Panc1 (cell line): ENCODE measurements around the gene POFUT2. TPM values are rescaled to one million over a fixed set of nuclear protein-coding genes. Genes with fewer than 3 reads are reported as not detected.

Experiments
- ATAC-seq: fragments of 200-7000 bp; cut with Tn5 transposase; 2 replicates; pipeline ENCODE4 v1.9.1; 2020; ENCODE audit warnings: mild to moderate bottlenecking, moderate library complexity
- Bru-seq: library from RNA; stranded (reverse); fragments of 400-500 nt; gene quantifications from one replicate; lab custom pipeline; 2021; lab: Mats Ljungman, UMichigan
- BruChase-seq, 2 experiments: library from RNA; stranded (reverse); fragments of 400-500 nt; gene quantifications; one replicate each; lab custom pipeline; 2021; lab: Mats Ljungman, UMichigan
- BruUV-seq: library from RNA; stranded (reverse); fragments of 400-500 nt; replicated peaks from 2 replicates; lab custom pipeline; 2021; lab: Mats Ljungman, UMichigan
- CTCF ChIA-PET: fragments of 300-600 bp; sonication (Branson Sonifier 250); formaldehyde crosslinking; loops from one replicate; lab custom pipeline; 2022; ENCODE audit warnings: antibody characterized with exemption; lab: Charles Lee
- POLR2A ChIA-PET: fragments of 300-600 bp; sonication (Branson Sonifier 250); formaldehyde crosslinking; loops from one replicate; lab custom pipeline; 2022; ENCODE audit warnings: antibody characterized with exemption; lab: Charles Lee
- DNase-seq: peaks from one replicate; pipeline ENCODE4 v3.0.0-alpha.2; 2010; ENCODE audit warnings: low read depth, low spot score
- H3K27ac ChIP-seq: 2 replicates; pipeline ENCODE4 v1.5.1; 2011; ENCODE audit warnings: mild to moderate bottlenecking, low read length, inconsistent platforms
- H3K27me3 ChIP-seq: fragments of 200-500 bp; sonication (Bioruptor generic); 2 replicates; pipeline ENCODE4 v1.6.0; 2014; ENCODE audit warnings: low read length, inconsistent platforms; ENCODE audit not compliant: control insufficient read depth, insufficient read depth
- H3K36me3 ChIP-seq: fragments of 200-500 bp; sonication (Bioruptor generic); 2 replicates; pipeline ENCODE4 v1.5.1; 2014; ENCODE audit warnings: inconsistent platforms, mild to moderate bottlenecking, low read length, moderate library complexity; ENCODE audit not compliant: control insufficient read depth, insufficient read depth
- H3K4me1 ChIP-seq: 2 replicates; pipeline ENCODE4 v1.5.1; 2011; ENCODE audit warnings: inconsistent platforms, mild to moderate bottlenecking, low read length, moderate library complexity; ENCODE audit not compliant: control insufficient read depth, insufficient read depth
- H3K4me3 ChIP-seq, 2 experiments: 2 replicates each; pipeline ENCODE4 v1.5.1; 2011 to 2012; ENCODE audit warnings: low read depth in 2 of 2, low read length in 2 of 2, mild to moderate bottlenecking in 2 of 2, inconsistent platforms in 1 of 2, moderate library complexity in 1 of 2
- H3K9me3 ChIP-seq: fragments of 200-500 bp; sonication (Bioruptor generic); 2 replicates; pipeline ENCODE4 v1.5.1; 2014; ENCODE audit warnings: low read depth, mild to moderate bottlenecking, inconsistent platforms, low read length, moderate library complexity; ENCODE audit not compliant: control insufficient read depth, insufficient read depth
- CTCF ChIP-seq: fragments of 450-650 bp; IDR thresholded peaks from 2 replicates; pipeline ENCODE4 v1.5.1; 2017; ENCODE audit warnings: mild to moderate bottlenecking
- POLR2AphosphoS5 ChIP-seq: IDR thresholded peaks from 2 replicates; pipeline ENCODE4 v1.6.1; 2012; ENCODE audit warnings: mild to moderate bottlenecking, low read depth, low read length, moderate library complexity
- SIN3A ChIP-seq: IDR thresholded peaks from 2 replicates; pipeline ENCODE4 v1.6.1; 2012; ENCODE audit warnings: low read depth, mild to moderate bottlenecking, low read length, moderate library complexity, borderline replicate concordance; ENCODE audit not compliant: insufficient read depth
- TCF7L2 ChIP-seq: IDR thresholded peaks from 2 replicates; pipeline ENCODE4 v1.6.1; 2011; ENCODE audit warnings: mild to moderate bottlenecking, low read depth, low read length, inconsistent platforms
- in situ Hi-C: cut with HindIII; loops from 2 replicates; pipeline ENCODE4 v1.10.0; 2016; ENCODE audit warnings: low sequenced_read_pairs, low pct_unique_long_range_greater_than_20kb
- intact Hi-C: fragments of 100-400 bp; cut with micrococcal nuclease; formaldehyde crosslinking; loops from one replicate; pipeline ENCODE4 v1.10.0; 2022; ENCODE audit not compliant: unreplicated experiment
- long read RNA-seq: library from polyadenylated mRNA; unstranded; transcript quantifications from one replicate; pipeline ENCODE4 v2.0.0, GENCODE V29; 2021; ENCODE audit not compliant: unreplicated experiment
- polyA plus RNA-seq: library from polyadenylated mRNA; unstranded; fragments of >200 nt; gene quantifications from one replicate; pipeline ENCODE4 v1.2.1, GENCODE V29; 2012; ENCODE audit warnings: missing spikeins; ENCODE audit not compliant: insufficient read length
- total RNA-seq: library from RNA; stranded (reverse); gene quantifications from one replicate; pipeline ENCODE4 v1.2.1, GENCODE V29; 2021; ENCODE audit not compliant: unreplicated experiment
- TF ChIP-seq, protein P1 (sequence below), 2 experiments: IDR thresholded peaks; 2 replicates each; pipeline ENCODE4 v1.6.1; 2011 to 2012; ENCODE audit warnings: low read depth in 2 of 2, control low read depth in 1 of 2, low read length in 1 of 2, mild to moderate bottlenecking in 1 of 2, moderate library complexity in 1 of 2; ENCODE audit not compliant: insufficient read depth in 1 of 2

POFUT2 gene
- total RNA-seq (59.6 TPM), Bru-seq, nascent RNA (percentile 69 among the genes with signal in this experiment), BruChase-seq, experiment 1, labeled RNA remaining after a 2-hour chase (percentile 76 among the genes with signal in this experiment), BruChase-seq, experiment 2, labeled RNA remaining after a 6-hour chase (percentile 79 among the genes with signal in this experiment)
- 68.4 TPM for polyA plus RNA-seq
- long read RNA-seq, transcript POFUT2-203 (9 exons, 2,871 nt): major isoform, 52 of 124 reads
- long read RNA-seq, partial matches to known transcripts: 8 of 124 reads
- long read RNA-seq, other reads (novel, unspliced or antisense): 59 of 124 reads

DNA sequence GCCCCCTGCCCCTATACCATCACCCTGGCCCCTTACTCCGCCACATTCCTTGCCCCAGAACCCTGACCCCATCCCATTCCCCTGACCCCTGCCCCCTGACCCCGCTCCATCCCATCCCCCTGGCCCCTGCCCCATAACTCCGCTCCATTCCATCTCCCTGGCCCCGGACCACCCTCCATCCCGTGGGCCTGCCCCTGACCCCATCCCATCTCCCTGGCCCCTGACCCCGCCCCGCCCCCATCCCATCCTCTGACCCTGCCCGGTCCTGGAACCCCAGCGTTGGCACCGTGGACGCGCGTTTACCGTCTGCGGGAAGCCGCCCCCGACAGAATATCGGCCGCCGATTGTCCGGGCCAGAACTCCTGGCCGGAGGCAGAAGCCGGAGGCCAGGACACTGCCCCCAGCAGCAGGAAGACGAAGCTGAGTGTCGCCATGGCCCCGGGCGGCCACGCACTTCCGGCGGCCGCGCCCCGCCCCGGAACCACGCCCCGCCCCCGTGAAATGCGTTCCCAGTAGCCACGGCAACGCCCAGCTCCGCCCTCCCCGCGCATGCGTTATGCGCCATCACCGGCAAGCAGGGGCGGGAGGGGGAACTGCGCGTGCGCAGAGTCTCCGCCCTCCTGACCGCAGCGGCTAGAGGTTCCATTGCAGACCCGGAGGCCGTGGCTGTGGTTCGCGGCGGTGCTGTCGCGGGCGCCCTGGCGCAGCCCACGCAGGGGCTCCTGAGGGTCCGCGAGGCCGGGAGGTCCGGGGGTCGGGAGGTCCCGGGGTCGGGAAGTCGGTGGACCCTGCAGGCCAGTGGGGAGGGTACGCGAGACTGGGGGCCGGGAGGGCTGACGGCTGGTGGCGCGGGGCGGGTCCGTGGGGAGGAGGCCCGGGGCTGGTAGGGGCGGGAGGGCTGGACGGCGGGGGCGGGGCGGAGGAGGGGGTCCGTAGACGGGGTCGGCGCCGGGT is at the start of gene POFUT2:
Gene POFUT2, minus strand, starts transcription at position 458 of the 954 bp plus-strand sequence. Its CDS starts 24 bp downstream, at position 434.
- peak within 1 kb of the TSS; percentile 63 for H3K27ac ChIP-seq
- in situ Hi-C loops (no loop called here), intact Hi-C loops (no loop called here)
- no peaks in the 10 kb centered on the region for H3K27me3 ChIP-seq
- peaks cover 7% of the 10 kb centered on the region for H3K36me3 ChIP-seq
- H3K4me3 ChIP-seq: peak within 1 kb of the TSS; percentile 52 to 58
- H3K4me1 ChIP-seq: peaks cover 25% of the 10 kb centered on the region
- no peaks in the 10 kb centered on the region for H3K9me3 ChIP-seq
- TF ChIP-seq TCF7L2: no peak
- TF ChIP-seq POLR2AphosphoS5: 0 out of 2 replicates have a peak, but pooled peaks have one; percentile 50
- TF ChIP-seq CTCF: no peak
- TF ChIP-seq SIN3A: no peak; the same call in 1 of the 2 replicates
- TF ChIP-seq, protein P1, sequence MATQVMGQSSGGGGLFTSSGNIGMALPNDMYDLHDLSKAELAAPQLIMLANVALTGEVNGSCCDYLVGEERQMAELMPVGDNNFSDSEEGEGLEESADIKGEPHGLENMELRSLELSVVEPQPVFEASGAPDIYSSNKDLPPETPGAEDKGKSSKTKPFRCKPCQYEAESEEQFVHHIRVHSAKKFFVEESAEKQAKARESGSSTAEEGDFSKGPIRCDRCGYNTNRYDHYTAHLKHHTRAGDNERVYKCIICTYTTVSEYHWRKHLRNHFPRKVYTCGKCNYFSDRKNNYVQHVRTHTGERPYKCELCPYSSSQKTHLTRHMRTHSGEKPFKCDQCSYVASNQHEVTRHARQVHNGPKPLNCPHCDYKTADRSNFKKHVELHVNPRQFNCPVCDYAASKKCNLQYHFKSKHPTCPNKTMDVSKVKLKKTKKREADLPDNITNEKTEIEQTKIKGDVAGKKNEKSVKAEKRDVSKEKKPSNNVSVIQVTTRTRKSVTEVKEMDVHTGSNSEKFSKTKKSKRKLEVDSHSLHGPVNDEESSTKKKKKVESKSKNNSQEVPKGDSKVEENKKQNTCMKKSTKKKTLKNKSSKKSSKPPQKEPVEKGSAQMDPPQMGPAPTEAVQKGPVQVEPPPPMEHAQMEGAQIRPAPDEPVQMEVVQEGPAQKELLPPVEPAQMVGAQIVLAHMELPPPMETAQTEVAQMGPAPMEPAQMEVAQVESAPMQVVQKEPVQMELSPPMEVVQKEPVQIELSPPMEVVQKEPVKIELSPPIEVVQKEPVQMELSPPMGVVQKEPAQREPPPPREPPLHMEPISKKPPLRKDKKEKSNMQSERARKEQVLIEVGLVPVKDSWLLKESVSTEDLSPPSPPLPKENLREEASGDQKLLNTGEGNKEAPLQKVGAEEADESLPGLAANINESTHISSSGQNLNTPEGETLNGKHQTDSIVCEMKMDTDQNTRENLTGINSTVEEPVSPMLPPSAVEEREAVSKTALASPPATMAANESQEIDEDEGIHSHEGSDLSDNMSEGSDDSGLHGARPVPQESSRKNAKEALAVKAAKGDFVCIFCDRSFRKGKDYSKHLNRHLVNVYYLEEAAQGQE (IDR thresholded peaks at IDR 0.05; ENCODE audit: insufficient read depth in 1 of 2, low read depth in 2 of 2, low read length in 1 of 2): no peak
- ATAC-seq: peak; percentile 83
- ChIA-PET POLR2A (interaction anchor here (0.6 kb wide), 1 partner anchor 60 kb away, joined by 9 read pairs; no protein-coding TSS in a partner anchor), CTCF (interaction anchor here (0.9 to 1.0 kb wide), 2 partner anchors 86 to 147 kb away, joined by 4 to 11 read pairs; no protein-coding TSS in a partner anchor)
- no TSS peak for BruUV-seq
- DNase-seq: no peak

DNA sequence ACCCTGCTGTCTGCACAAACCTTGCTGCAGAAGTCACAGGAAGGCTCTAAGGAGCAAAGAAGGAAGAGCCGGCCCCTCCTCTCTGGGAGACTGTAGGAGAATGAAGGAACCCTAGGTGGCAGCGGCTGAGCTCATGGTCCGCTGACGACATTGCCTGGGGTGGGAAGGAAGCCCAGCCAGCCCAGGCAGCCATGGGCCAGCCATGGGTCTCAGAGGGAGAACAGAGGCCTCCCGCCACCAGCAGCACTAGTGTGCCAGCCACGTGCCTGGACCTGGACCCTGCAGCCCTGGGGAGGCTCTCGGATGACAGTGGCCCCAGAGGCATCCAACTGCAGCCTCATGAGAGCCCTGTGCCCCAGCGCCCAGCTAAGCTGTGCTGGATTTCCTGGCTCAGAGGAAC is 49.2 kb upstream of the POFUT2 start:
- BruUV-seq: no TSS peak
- ChIA-PET CTCF (no interaction called here), POLR2A (no interaction called here)
- Histone ChIP-seq H3K9me3 (no peaks in the 10 kb centered on the region), H3K4me3 (no peak overlapping the region), H3K27ac (peak overlapping the region; percentile 46; the same call in 1 of the 2 replicates), H3K27me3 (no peaks in the 10 kb centered on the region), H3K4me1 (peaks cover 34% of the 10 kb centered on the region), H3K36me3 (no peaks in the 10 kb centered on the region)
- DNase-seq: no peak
- ATAC-seq: peak; percentile 66
- no peak for TF ChIP-seq SIN3A
- TF ChIP-seq POLR2AphosphoS5: no peak
- TF ChIP-seq CTCF: no peak
- TF ChIP-seq TCF7L2: no peak
- TF ChIP-seq, protein P1 (IDR thresholded peaks at IDR 0.05; ENCODE audit: insufficient read depth in 1 of 2, low read depth in 2 of 2, low read length in 1 of 2): no peak
- in situ Hi-C loops: no loop called here
- intact Hi-C loops: no loop called here
